HUES64 (cell line): Measurements from ENCODE around the gene PMFBP1.
"Not testable (repeated sequence)": the region's sequence is repeated elsewhere in the genome, so short reads cannot be mapped to it uniquely, and the experiment has no call there.

Experiments used
- H3K27ac ChIP-seq: 2 replicates; pipeline ENCODE4 v1.7.0; 2013; ENCODE audit warnings: low read depth, low read length, inconsistent platforms
- H3K27me3 ChIP-seq: 2 replicates; pipeline ENCODE4 v1.6.1; 2013; ENCODE audit warnings: mild to moderate bottlenecking, low read length; ENCODE audit not compliant: insufficient read depth
- H3K36me3 ChIP-seq: 2 replicates; pipeline ENCODE4 v1.6.1; 2013; ENCODE audit warnings: mild to moderate bottlenecking, low read length; ENCODE audit not compliant: insufficient read depth
- H3K4me1 ChIP-seq: 2 replicates; pipeline ENCODE4 v1.6.1; 2013; ENCODE audit warnings: mild to moderate bottlenecking, low read length, moderate library complexity; ENCODE audit not compliant: insufficient read depth
- H3K4me3 ChIP-seq: 2 replicates; pipeline ENCODE4 v1.5.1; 2013; ENCODE audit warnings: mild to moderate bottlenecking, low read length, moderate library complexity
- H3K9ac ChIP-seq: 2 replicates; pipeline ENCODE4 v1.6.1; 2013; ENCODE audit warnings: mild to moderate bottlenecking, low read depth, low read length
- H3K9me3 ChIP-seq: 2 replicates; pipeline ENCODE4 v1.6.1; 2013; ENCODE audit warnings: low read depth, low read length; ENCODE audit not compliant: insufficient read depth
- WGBS: fragments of 150-250, 120-280 bp; methylation state at CpG from one replicate; pipeline ENCODE4 v1.1.7; 2013; ENCODE audit warnings: missing lambda C conversion rate; 5-methylcytosine and 5-hydroxymethylcytosine counted together

PMFBP1 gene

GRCh38 chr16:72076991-72077706 lies 94.8 kb downstream of the PMFBP1 start:
- not testable (repeated sequence) for H3K4me3 ChIP-seq, H3K27me3 ChIP-seq, H3K4me1 ChIP-seq, H3K9ac ChIP-seq, H3K9me3 ChIP-seq, H3K27ac ChIP-seq, H3K36me3 ChIP-seq
- 85% methylated on average over 1 of the region's 5 CpGs for WGBS

GRCh38 chr16:72075067-72075466 lies 96.9 kb downstream of the PMFBP1 start:
- not testable (repeated sequence) for H3K4me3 ChIP-seq, H3K27ac ChIP-seq, H3K9me3 ChIP-seq, H3K36me3 ChIP-seq, H3K4me1 ChIP-seq, H3K27me3 ChIP-seq, H3K9ac ChIP-seq
- WGBS = 65% methylated on average over 2 of the region's 6 CpGs

- H3K4me1 ChIP-seq = no peaks in the 10 kb centered on the region
- WGBS = 94% methylated on average over 8 of the region's 8 CpGs
Observed at GRCh38 chr16:72073560-72074230, 98.3 kb downstream of the PMFBP1 start.

DNA sequence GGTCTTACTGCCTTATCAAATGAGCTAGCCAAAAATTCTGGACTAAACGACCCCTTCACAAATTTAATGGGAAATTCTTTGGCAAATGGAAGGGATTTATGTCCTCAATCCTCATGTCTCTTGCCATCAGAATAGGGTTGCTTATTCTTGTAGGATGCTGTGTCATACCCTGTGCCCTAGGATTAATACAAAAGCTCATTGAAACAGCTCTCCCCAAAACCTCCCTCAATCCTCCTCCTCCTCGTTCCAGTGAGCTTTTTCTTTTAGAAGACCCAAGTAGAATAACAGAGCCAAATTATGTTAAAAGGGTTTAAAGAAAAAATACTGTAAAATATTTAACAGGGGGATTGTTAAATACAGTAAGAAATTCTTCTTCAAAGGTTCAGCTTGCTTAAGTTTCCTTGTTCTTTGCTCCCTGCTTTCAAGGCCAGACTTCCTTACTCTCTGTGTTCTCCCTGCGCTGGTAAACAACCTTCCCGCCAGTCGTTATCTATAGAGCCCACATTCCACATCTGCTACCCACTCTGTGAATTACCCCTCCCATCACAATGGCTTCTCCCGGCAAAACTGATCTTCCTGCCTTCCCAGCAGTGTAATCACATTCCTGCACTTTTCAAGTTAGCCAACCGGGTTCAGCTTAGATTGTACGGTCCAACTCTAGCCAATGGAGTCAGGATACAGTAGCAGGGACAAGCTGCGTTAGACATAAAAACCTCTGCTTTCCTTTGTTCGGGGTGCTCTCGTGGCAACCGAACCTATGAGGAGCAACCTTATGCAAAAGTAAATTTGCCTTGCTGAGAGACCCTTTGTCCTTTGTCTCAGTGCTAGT lies 99.2 kb downstream of the PMFBP1 start:
- Histone ChIP-seq H3K36me3 (no peaks in the 10 kb centered on the region), H3K27ac (no peak overlapping the region), H3K9me3 (no peaks in the 10 kb centered on the region), H3K4me1 (no peaks in the 10 kb centered on the region), H3K9ac (no peak overlapping the region), H3K27me3 (no peaks in the 10 kb centered on the region), H3K4me3 (no peak overlapping the region)
- WGBS = 82% methylated on average over 11 of the region's 12 CpGs

More at GRCh38 chr16:72073560-72074230, 98.3 kb downstream of the PMFBP1 start:
- Histone ChIP-seq H3K36me3 (no peaks in the 10 kb centered on the region), H3K4me3 (no peak overlapping the region), H3K27ac (no peak overlapping the region), H3K9me3 (no peaks in the 10 kb centered on the region), H3K27me3 (no peaks in the 10 kb centered on the region), H3K9ac (no peak overlapping the region)
